ENCODE data around the gene EZR.

GRCh38 chr6:158782432-158783166, 36.6 kb downstream of the EZR start:
- TF ChIP-seq CTCF (IDR thresholded peaks at IDR 0.05; ENCODE audit: low read length) (no peak), EZH2 (IDR thresholded peaks at IDR 0.05; ENCODE audit: borderline replicate concordance, low read length) (no peak)
